ENCODE measurements around the gene SEPTIN12.
"Not testable (repeated sequence)": the region's sequence is repeated elsewhere in the genome, so short reads cannot be mapped to it uniquely, and the experiment has no call there.

DNA sequence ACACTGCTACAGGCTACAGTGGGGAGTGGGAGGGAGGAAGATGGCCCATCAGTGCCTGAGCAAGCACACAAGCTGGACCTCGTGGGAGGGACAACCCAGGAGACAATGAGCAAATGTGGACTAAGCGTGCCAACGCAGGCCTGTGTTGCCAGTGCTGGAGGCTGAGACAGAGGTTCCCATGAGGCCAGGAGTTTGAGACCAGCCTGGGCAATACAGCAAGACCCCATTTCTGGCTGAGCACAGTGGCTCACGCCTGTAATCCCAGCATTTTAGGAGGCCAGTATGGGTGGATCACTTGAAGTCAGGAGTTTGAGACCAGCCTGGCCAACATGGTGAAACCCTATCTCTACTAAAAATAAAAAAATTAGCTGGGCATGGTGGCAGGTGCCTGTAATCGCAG, 49.8 kb downstream of the SEPTIN12 start:
- TF ChIP-seq, protein P1, sequence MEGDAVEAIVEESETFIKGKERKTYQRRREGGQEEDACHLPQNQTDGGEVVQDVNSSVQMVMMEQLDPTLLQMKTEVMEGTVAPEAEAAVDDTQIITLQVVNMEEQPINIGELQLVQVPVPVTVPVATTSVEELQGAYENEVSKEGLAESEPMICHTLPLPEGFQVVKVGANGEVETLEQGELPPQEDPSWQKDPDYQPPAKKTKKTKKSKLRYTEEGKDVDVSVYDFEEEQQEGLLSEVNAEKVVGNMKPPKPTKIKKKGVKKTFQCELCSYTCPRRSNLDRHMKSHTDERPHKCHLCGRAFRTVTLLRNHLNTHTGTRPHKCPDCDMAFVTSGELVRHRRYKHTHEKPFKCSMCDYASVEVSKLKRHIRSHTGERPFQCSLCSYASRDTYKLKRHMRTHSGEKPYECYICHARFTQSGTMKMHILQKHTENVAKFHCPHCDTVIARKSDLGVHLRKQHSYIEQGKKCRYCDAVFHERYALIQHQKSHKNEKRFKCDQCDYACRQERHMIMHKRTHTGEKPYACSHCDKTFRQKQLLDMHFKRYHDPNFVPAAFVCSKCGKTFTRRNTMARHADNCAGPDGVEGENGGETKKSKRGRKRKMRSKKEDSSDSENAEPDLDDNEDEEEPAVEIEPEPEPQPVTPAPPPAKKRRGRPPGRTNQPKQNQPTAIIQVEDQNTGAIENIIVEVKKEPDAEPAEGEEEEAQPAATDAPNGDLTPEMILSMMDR (conservative IDR thresholded peaks at IDR 0.05; ENCODE audit: low read depth, low read length), result not testable (repeated sequence)
- TF ChIP-seq EZH2 (IDR thresholded peaks at IDR 0.05; ENCODE audit: borderline replicate concordance, low read depth, low read length, poor library complexity, severe bottlenecking), result not testable (repeated sequence)

All from A673 (cell line).